ENCODE data around the gene ARHGAP32. TPM values are rescaled to one million over a fixed set of nuclear protein-coding genes. Genes with fewer than 3 reads are reported as not detected.
"Not testable (repeated sequence)": the region's sequence is repeated elsewhere in the genome, so short reads cannot be mapped to it uniquely, and the experiment has no call there.

Gene ARHGAP32
- total RNA-seq, 4 donors from 2014 or later, result 10.9 to 28.0 (median 19.2) TPM

DNA sequence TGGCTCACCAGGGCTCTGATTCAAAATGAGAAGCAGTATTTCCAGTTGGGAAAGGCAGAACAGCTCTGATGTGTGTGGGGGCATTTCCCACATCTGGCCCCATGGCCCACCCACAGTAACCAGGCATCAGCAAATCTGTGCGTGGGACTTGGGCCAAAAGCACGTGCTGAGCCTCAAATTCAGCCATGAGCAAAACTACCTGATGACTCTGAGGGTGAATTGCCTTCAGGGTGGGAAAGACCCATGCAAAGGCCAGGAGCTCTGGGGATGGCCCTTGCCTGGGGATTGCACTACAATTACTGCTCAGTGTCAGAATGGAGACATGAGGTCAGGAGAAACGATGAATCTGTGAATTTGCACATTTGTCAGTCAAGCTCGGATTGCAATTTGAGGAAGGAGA, 270.3 kb downstream of the ARHGAP32 start:
- no peaks in the 10 kb centered on the region for H3K9me3 ChIP-seq
- no peaks in the 10 kb centered on the region for H3K27me3 ChIP-seq
- DNase-seq (ENCODE audit: low spot score in 2 of 2), result no peak
- H3K4me3 ChIP-seq, result no peak overlapping the region
- H3K36me3 ChIP-seq, result no peaks in the 10 kb centered on the region
- TF ChIP-seq CTCF (IDR thresholded peaks at IDR 0.05), result no peak
- no peak for TF ChIP-seq POLR2A (IDR thresholded peaks at IDR 0.05)
- no peak for TF ChIP-seq EP300 (IDR thresholded peaks at IDR 0.05)
- no peak overlapping the region for H3K27ac ChIP-seq
- WGBS, 2 donors, result 68 to 70% methylated on average over 4 of the region's 4 CpGs
- no peaks in the 10 kb centered on the region for H3K4me1 ChIP-seq

DNA sequence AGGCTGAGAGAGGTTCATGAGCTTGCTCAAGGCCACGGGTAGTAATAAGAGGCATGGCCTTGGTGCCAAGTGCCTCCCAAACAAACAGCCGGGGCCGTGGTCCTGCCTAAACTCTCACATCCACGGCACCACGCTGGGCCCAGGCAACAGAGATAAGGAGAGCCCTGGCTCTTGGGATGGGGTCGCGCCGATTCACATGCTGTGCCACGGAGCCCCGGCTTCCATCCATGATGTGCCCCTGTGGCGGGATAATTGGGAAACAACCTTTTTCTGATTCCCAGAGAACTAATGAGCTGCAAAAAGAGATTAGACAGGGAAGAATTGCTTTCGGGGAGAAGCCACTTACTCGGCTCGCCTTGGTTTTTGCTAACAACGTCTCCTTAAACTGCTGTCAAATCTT, 271.5 kb downstream of the ARHGAP32 start:
- no peaks in the 10 kb centered on the region for H3K4me1 ChIP-seq
- TF ChIP-seq CTCF (IDR thresholded peaks at IDR 0.05) (no peak), POLR2A (IDR thresholded peaks at IDR 0.05) (no peak), EP300 (IDR thresholded peaks at IDR 0.05) (no peak)
- 91 to 95% methylated on average over 15 of the region's 15 CpGs for WGBS, 2 donors
- H3K4me3 ChIP-seq, result no peak overlapping the region
- no peaks in the 10 kb centered on the region for H3K27me3 ChIP-seq
- H3K9me3 ChIP-seq, result no peaks in the 10 kb centered on the region
- H3K36me3 ChIP-seq, result no peaks in the 10 kb centered on the region
- no peak for DNase-seq (ENCODE audit: low spot score in 2 of 2)
- no peak overlapping the region for H3K27ac ChIP-seq

DNA sequence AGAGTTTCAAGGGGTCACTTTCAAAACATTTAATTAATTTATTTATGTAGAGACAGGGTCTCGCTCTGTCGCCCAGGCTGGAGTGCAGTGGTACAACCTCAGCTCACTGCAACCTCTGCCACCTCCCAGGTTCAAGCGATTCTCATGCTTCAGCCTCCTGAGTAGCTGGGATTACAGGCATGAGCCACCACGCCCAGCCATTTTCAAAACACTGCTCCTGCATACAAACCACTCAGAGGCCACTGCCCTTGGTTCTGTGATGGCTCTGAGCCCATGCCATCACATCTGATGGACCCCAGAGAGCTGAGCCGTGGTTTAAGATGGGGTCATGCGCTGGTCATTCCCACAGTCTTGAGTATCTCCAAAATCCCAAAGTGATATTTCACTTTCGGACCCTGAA, 272.5 kb downstream of the ARHGAP32 start:
- 77 to 81% methylated on average over 7 of the region's 7 CpGs for WGBS, 2 donors
- H3K27ac ChIP-seq; H3K4me1 ChIP-seq; H3K9me3 ChIP-seq; H3K36me3 ChIP-seq; H3K27me3 ChIP-seq; H3K4me3 ChIP-seq; DNase-seq (ENCODE audit: low spot score in 2 of 2): not testable (repeated sequence)

GRCh38 chr11:128919216-128919615, 272.9 kb downstream of the ARHGAP32 start:
- H3K4me3 ChIP-seq, result no peak overlapping the region
- H3K9me3 ChIP-seq, result no peaks in the 10 kb centered on the region
- WGBS, 2 donors, result 60 to 88% methylated on average over 5 of the region's 5 CpGs
- no peaks in the 10 kb centered on the region for H3K4me1 ChIP-seq
- DNase-seq (ENCODE audit: low spot score in 2 of 2), result no peak
- TF ChIP-seq EP300 (IDR thresholded peaks at IDR 0.05), result no peak
- no peak for TF ChIP-seq POLR2A (IDR thresholded peaks at IDR 0.05)
- no peak for TF ChIP-seq CTCF (IDR thresholded peaks at IDR 0.05)
- no peaks in the 10 kb centered on the region for H3K36me3 ChIP-seq
- no peaks in the 10 kb centered on the region for H3K27me3 ChIP-seq
- no peak overlapping the region for H3K27ac ChIP-seq

DNA sequence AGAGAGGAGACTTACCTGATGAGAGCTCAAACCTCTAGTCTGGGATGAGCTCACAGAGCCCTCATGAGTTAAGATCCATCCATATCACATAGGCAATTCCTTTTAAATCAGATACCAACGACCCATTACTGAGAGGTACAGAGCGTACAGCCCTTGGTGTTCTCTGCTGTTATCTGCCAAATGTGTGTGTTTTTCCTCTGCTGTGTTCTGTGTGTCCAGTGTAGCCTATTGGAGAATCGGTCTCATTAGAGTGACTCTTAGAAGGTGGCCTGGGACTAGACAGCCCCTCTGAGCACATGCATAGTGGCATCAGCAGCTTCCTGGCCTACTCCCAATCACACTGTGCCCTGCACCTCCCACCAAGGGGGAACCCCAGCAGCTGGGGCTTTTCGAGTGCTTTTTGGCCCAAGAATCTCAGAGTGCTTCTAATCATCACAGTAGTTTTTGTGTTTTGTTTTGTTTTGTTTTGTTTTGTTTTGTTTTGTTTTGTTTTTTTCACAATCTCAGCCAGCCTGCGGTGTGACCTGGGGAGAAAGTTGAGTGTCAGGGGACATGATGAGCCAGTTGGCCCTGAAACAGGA, 274.9 kb downstream of the ARHGAP32 start:
- peaks cover 0 to 4% of the 10 kb centered on the region in 2 donors for H3K27me3 ChIP-seq
- no peak for DNase-seq (ENCODE audit: low spot score in 2 of 2)
- H3K36me3 ChIP-seq, result no peaks in the 10 kb centered on the region
- no peaks in the 10 kb centered on the region for H3K4me1 ChIP-seq
- no peak overlapping the region for H3K27ac ChIP-seq
- TF ChIP-seq POLR2A (IDR thresholded peaks at IDR 0.05), result no peak
- TF ChIP-seq EP300 (IDR thresholded peaks at IDR 0.05), result no peak
- TF ChIP-seq CTCF (IDR thresholded peaks at IDR 0.05), result no peak
- 61 to 73% methylated on average over 4 to 5 of the region's 5 CpGs for WGBS, 2 donors
- H3K9me3 ChIP-seq, result no peaks in the 10 kb centered on the region
- no peak overlapping the region for H3K4me3 ChIP-seq

- TF ChIP-seq POLR2A (IDR thresholded peaks at IDR 0.05), result no peak
- TF ChIP-seq EP300 (IDR thresholded peaks at IDR 0.05), result no peak
- no peak for TF ChIP-seq CTCF (IDR thresholded peaks at IDR 0.05)
Measured at GRCh38 chr11:128916681-128917080, 275.4 kb downstream of the ARHGAP32 start.

More at GRCh38 chr11:128916681-128917080, 275.4 kb downstream of the ARHGAP32 start:
- H3K4me3 ChIP-seq, result no peak overlapping the region
- 72 to 87% methylated on average over 2 of the region's 2 CpGs for whole genome bisulfite sequencing, 2 donors
- DNase-seq (ENCODE audit: low spot score in 2 of 2), result no peak
- no peak overlapping the region for H3K27ac ChIP-seq
- H3K9me3 ChIP-seq, result no peaks in the 10 kb centered on the region
- H3K4me1 ChIP-seq, result no peaks in the 10 kb centered on the region
- H3K36me3 ChIP-seq, result no peaks in the 10 kb centered on the region
- H3K27me3 ChIP-seq, result peaks cover 0 to 4% of the 10 kb centered on the region in 2 donors
